ENCODE measurements around the gene RNASE9. TPM values are rescaled to one million over a fixed set of nuclear protein-coding genes. Genes with fewer than 3 reads are reported as not detected.

RNASE9 gene
- total RNA-seq, 2 donors from 2014 or later = not detected

DNA sequence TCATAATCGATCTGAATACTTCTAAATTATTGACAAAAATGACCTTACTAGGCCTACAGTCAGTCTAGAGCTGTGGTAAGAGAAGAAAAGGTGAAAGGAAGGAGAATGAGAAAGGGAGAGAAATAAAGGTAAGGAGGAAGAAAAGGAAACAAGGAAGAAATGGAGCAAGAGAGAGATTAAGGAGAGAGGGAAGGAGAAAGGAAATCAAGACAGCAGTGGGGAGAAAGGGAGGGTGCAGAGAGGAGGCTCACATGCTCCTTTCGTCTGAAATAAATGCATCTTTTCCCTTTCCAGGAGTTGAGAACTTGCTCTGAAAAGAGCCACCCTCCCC, 3.7 kb downstream of the RNASE9 start:
- DNase-seq (ENCODE audit: low spot score) = no peak
- Histone ChIP-seq H3K4me1 (no peaks in the 10 kb centered on the region), H3K27me3 (no peaks in the 10 kb centered on the region), H3K27ac (no peak overlapping the region), H3K36me3 (no peaks in the 10 kb centered on the region), H3K9me3 (no peaks in the 10 kb centered on the region), H3K4me3 (no peak overlapping the region)
- TF ChIP-seq, protein P1, sequence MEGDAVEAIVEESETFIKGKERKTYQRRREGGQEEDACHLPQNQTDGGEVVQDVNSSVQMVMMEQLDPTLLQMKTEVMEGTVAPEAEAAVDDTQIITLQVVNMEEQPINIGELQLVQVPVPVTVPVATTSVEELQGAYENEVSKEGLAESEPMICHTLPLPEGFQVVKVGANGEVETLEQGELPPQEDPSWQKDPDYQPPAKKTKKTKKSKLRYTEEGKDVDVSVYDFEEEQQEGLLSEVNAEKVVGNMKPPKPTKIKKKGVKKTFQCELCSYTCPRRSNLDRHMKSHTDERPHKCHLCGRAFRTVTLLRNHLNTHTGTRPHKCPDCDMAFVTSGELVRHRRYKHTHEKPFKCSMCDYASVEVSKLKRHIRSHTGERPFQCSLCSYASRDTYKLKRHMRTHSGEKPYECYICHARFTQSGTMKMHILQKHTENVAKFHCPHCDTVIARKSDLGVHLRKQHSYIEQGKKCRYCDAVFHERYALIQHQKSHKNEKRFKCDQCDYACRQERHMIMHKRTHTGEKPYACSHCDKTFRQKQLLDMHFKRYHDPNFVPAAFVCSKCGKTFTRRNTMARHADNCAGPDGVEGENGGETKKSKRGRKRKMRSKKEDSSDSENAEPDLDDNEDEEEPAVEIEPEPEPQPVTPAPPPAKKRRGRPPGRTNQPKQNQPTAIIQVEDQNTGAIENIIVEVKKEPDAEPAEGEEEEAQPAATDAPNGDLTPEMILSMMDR (IDR thresholded peaks at IDR 0.05) = no peak

DNA sequence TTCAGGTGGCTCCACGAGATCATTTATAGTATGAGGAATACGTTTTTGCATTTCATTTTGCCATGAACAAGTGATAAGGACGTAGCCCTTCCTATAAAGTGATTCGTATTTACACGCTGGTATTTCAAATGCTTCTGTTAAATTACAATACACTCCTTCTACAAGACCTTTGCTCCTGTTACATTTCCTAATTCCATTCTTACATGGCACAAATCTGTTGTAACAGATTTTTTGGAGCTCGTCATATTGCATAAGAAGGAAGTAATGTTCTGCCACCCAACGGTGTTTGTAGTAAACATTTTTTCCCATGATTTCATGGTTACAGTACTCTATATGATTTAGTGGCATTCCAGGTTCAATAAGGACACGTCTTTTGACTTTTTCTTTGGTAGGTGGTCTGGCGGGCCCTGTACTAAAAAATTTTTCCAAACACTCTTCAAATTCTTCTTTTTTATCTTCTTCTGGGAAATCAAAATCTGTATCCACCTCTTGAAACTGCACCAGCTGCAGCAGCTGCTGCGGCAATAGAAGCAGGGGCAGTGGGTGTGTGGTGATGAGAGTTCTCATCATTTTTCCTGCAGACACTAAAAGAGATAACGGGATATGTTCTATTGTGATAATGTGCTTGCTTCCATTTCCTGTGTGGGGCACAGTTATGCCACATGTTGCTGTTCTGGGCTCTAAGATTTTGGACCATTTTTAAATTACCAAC, 4.2 kb downstream of the RNASE9 start:
- Histone ChIP-seq H3K4me3 (no peak overlapping the region), H3K4me1 (no peaks in the 10 kb centered on the region), H3K27me3 (no peaks in the 10 kb centered on the region), H3K27ac (no peak overlapping the region), H3K36me3 (no peaks in the 10 kb centered on the region), H3K9me3 (no peaks in the 10 kb centered on the region)
- TF ChIP-seq, protein P1 (IDR thresholded peaks at IDR 0.05) = no peak
- DNase-seq (ENCODE audit: low spot score) = no peak

DNA sequence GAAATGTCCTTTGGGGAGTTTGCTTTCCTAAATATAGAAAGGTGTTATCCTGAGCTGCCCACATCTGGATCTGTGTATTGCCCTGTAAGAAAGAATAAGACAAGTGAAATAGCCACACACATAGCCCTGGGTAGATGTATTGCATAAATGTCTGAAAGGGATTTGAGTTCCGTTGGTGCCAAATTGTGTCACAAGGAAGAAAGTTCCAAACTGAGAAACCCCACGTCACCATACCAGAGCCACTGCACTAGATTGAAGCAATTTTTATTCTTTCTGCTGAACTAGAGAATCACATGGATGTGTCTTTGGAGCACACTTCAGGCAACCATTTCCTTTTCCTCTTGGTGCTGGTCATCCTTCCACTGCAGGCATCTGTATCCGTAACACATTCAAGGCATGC, 5.0 kb downstream of the RNASE9 start:
- DNase-seq (ENCODE audit: low spot score) = no peak
- TF ChIP-seq, protein P1 (IDR thresholded peaks at IDR 0.05) = no peak

DNA sequence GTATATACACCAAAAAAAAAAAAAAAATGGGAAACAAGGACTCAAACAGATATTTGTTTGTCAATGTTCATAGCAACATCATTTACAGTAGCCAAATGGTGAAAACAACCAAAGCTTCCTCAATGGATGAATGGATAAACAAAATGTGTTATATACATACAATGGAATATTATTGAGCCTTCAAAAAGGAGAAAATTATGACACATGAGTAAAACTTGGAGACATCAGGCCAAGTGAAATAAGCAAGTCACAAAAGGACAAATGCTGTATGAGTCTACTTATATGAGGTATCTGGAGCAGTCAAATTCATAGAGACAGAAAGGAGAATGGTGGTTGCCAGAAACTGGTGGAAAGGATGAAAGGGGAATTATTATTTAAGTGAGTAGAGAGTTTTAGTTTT, 7.8 kb downstream of the RNASE9 start:
- Histone ChIP-seq H3K27me3 (no peaks in the 10 kb centered on the region), H3K36me3 (no peaks in the 10 kb centered on the region), H3K4me3 (no peak overlapping the region), H3K4me1 (no peaks in the 10 kb centered on the region), H3K27ac (no peak overlapping the region), H3K9me3 (no peaks in the 10 kb centered on the region)
- TF ChIP-seq, protein P1 (IDR thresholded peaks at IDR 0.05) = no peak
- no peak for DNase-seq (ENCODE audit: low spot score)

More for the DNA sequence above, 5.0 kb downstream of the RNASE9 start:
- Histone ChIP-seq H3K27ac (no peak overlapping the region), H3K9me3 (no peaks in the 10 kb centered on the region), H3K4me1 (no peaks in the 10 kb centered on the region), H3K4me3 (no peak overlapping the region), H3K27me3 (no peaks in the 10 kb centered on the region), H3K36me3 (no peaks in the 10 kb centered on the region)

DNA sequence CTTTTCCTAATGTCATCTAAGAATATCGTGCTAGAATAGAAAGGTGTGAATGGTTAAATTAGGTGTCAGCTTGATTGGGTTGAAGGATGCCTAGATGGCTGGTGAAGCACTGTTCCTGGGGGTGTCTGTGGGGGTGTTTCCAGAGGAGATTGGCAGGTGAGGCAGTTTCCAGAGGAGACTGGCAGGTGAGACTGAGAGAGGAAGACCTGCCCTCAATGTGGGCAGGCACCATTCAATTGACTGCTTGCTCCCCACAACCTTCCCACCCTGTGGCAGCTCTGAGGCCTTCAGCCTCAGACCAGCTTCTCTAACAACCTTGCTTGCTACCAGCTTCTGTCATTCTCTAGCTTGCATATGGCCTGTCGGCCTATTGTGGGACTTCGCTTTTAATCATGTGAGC, 9.2 kb downstream of the RNASE9 start:
- H3K27me3 ChIP-seq = no peaks in the 10 kb centered on the region
- no peak overlapping the region for H3K27ac ChIP-seq
- no peak overlapping the region for H3K4me3 ChIP-seq
- no peaks in the 10 kb centered on the region for H3K36me3 ChIP-seq
- H3K4me1 ChIP-seq = no peaks in the 10 kb centered on the region
- DNase-seq (ENCODE audit: low spot score) = no peak
- H3K9me3 ChIP-seq = no peaks in the 10 kb centered on the region
- TF ChIP-seq, protein P1 (IDR thresholded peaks at IDR 0.05) = no peak

DNA sequence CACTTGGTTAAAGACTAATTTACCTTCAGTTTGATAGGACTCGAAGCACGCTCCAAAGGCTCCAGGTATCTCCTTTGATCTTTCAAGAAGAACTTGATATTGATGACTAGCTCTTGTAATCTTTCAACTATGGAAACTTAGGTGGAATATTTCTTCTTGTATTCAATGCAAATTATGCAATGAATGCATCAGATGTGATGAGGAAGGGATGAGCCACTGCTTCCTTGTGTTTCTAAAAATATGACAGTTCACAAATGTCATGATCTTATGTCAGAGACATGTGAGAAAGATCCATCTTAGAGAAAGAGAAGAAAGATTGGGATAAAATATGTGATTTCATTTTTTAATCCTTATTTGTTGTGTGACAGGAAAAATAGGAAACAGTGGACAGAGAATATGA, 9.9 kb downstream of the RNASE9 start:
- Histone ChIP-seq H3K9me3 (no peaks in the 10 kb centered on the region), H3K27me3 (no peaks in the 10 kb centered on the region), H3K36me3 (no peaks in the 10 kb centered on the region), H3K4me3 (no peak overlapping the region), H3K4me1 (no peaks in the 10 kb centered on the region), H3K27ac (no peak overlapping the region)
- no peak for DNase-seq (ENCODE audit: low spot score)
- TF ChIP-seq, protein P1 (IDR thresholded peaks at IDR 0.05) = no peak

Measured in right atrium auricular region (tissue), 2 donors.